Right lobe of liver (tissue), 4 donors: Measurements from ENCODE around the gene LRMDA.

Experiments used
- POLR2A ChIP-seq: fragments of 450-650 bp; IDR thresholded peaks from one replicate; pipeline ENCODE4 v1.6.1; 2017; ENCODE audit warnings: antibody characterized with exemption, mild to moderate bottlenecking
- TF ChIP-seq, protein P1 (sequence below), 4 donors: fragments of 200-600 bp in 3 of 4; fragments of 450-650 bp in 1 of 4; IDR thresholded peaks; one replicate each; pipeline versions ENCODE4 v1.5.1 to v1.8.0; 2016 to 2022; ENCODE audit warnings: antibody characterized with exemption in 4 of 4, mild to moderate bottlenecking in 2 of 4
- donor health status: DM: no; HTN: no; CAD: no.
- donor health status: DM: no; HTN: no; CAD: no.
- donor health status: DM: no; HTN: yes; CAD: no.

- TF ChIP-seq, protein P1, sequence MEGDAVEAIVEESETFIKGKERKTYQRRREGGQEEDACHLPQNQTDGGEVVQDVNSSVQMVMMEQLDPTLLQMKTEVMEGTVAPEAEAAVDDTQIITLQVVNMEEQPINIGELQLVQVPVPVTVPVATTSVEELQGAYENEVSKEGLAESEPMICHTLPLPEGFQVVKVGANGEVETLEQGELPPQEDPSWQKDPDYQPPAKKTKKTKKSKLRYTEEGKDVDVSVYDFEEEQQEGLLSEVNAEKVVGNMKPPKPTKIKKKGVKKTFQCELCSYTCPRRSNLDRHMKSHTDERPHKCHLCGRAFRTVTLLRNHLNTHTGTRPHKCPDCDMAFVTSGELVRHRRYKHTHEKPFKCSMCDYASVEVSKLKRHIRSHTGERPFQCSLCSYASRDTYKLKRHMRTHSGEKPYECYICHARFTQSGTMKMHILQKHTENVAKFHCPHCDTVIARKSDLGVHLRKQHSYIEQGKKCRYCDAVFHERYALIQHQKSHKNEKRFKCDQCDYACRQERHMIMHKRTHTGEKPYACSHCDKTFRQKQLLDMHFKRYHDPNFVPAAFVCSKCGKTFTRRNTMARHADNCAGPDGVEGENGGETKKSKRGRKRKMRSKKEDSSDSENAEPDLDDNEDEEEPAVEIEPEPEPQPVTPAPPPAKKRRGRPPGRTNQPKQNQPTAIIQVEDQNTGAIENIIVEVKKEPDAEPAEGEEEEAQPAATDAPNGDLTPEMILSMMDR (IDR thresholded peaks at IDR 0.05), result no peak
- no peak for TF ChIP-seq POLR2A
Observed at GRCh38 chr10:76122056-76122455, 690.6 kb downstream of the LRMDA start.
